OCI-M1 (cell line): ENCODE results near the gene RMND5B.
"Not testable (repeated sequence)": the region's sequence is repeated elsewhere in the genome, so short reads cannot be mapped to it uniquely, and the experiment has no call there.

ENCODE experiments used
- DNase-seq: peaks from one replicate; lab custom pipeline; 2025; lab: John Stamatoyannopoulos, UW

Gene RMND5B

GRCh38 chr5:178174456-178174855, 43.6 kb downstream of the RMND5B start:
- DNase-seq, result no peak

GRCh38 chr5:178176791-178177190, 46.0 kb downstream of the RMND5B start:
- DNase-seq, result no peak

GRCh38 chr5:178177569-178177968, 46.8 kb downstream of the RMND5B start:
- DNase-seq, result no peak

GRCh38 chr5:178180141-178180863, 49.5 kb downstream of the RMND5B start:
- no peak for DNase-seq

- peak; percentile 75 for DNase-seq
Observed at GRCh38 chr5:178182158-178182876, 51.5 kb downstream of the RMND5B start.

- DNase-seq, result no peak
Observed at GRCh38 chr5:178186427-178186826, 55.6 kb downstream of the RMND5B start.

GRCh38 chr5:178187014-178187413, 56.2 kb downstream of the RMND5B start, which contains the start of gene GMCL2:
GMCL2 (minus strand) TSS chr5:178187371; CDS start chr5:178187299, 72 bp downstream.
- DNase-seq, result no peak

GRCh38 chr5:178189433-178189832, 58.6 kb downstream of the RMND5B start:
- no peak for DNase-seq

GRCh38 chr5:178191661-178192060, 60.8 kb downstream of the RMND5B start:
- no peak for DNase-seq

GRCh38 chr5:178192244-178192643, 61.4 kb downstream of the RMND5B start:
- no peak for DNase-seq

GRCh38 chr5:178192787-178193186, 62.0 kb downstream of the RMND5B start:
- no peak for DNase-seq

- no peak for DNase-seq
Observed at GRCh38 chr5:178193251-178193809, 62.5 kb downstream of the RMND5B start.

GRCh38 chr5:178194026-178194425, 63.2 kb downstream of the RMND5B start:
- no peak for DNase-seq

- no peak for DNase-seq
Observed at GRCh38 chr5:178196281-178196812, 65.5 kb downstream of the RMND5B start.

- peak; percentile 41 for DNase-seq
Observed at GRCh38 chr5:178196986-178197385, 66.2 kb downstream of the RMND5B start.

GRCh38 chr5:178198151-178198550, 67.3 kb downstream of the RMND5B start:
- not testable (repeated sequence) for DNase-seq

GRCh38 chr5:178198706-178199105, 67.9 kb downstream of the RMND5B start:
- no peak for DNase-seq

GRCh38 chr5:178199581-178200434, 69.0 kb downstream of the RMND5B start:
- no peak for DNase-seq
